ENCODE measurements around the gene EIF4EBP2. TPM values are rescaled to one million over a fixed set of nuclear protein-coding genes. Genes with fewer than 3 reads are reported as not detected.

The EIF4EBP2 gene
- total and polyA plus RNA-seq, 2 of the 13 experiments (the other 11 are each of a cell fraction or from before 2014, with no cell fraction given) = 16.9 to 22.0 TPM

DNA sequence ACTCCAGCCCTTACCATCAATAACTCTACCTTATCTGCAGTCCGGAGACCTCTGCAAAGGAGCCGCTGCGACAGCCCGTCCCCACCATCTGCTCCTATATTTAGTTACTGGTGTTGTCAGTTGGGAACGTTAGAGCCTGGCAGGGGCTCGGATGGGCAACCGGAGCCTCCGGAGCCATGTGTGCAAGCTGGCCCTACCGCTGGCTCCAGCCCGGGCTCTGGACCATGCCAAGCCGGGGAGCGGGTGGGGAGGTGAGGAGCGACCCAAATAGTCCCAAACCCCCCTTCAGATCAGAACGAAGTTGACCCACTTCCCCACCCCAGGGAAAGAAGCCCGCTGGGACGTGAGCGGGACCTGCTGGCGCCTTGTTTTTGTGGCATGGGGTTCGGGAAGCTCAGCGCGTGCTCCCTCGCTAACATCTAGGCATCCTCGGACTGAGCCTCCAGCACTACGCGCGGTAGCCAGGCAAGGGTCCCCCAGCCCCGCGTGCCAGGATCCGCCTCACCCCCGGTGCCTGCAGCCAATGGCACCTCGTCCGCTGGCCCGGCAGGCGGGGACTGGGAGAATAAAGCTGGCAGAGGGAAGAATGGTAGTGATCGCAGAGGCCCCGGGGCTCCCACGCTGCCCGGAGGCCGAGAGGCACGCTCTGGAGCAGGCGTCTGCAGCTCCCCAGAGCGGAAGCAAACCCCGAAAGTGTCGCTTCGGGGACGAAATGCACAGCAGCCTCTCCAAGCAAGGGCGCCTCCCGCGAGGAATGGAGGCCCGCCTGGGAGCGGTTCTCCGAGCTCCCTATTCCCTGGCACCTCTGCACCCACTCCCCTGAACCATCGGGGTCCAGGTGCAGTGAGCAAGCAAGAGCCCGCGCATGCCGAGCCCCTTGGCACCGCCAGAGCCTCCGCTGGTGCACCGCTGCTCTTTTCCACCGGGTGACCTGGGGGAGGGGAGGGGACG is 22.2 kb upstream of the EIF4EBP2 start (continued):
- no peak for TF ChIP-seq ZNF672 (CRISPR knock-in tag; IDR thresholded peaks at IDR 0.05)
- TF ChIP-seq POLR2AphosphoS2 (IDR thresholded peaks at IDR 0.05; ENCODE audit: low read depth, low read length) = no peak
- no peak for TF ChIP-seq SMAD1 (CRISPR knock-in tag; IDR thresholded peaks at IDR 0.05; ENCODE audit: borderline replicate concordance, low read depth)
- TF ChIP-seq, protein P1, sequence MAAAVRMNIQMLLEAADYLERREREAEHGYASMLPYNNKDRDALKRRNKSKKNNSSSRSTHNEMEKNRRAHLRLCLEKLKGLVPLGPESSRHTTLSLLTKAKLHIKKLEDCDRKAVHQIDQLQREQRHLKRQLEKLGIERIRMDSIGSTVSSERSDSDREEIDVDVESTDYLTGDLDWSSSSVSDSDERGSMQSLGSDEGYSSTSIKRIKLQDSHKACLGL (CRISPR knock-in tag; IDR thresholded peaks at IDR 0.05) = 0 out of 2 replicates have a peak, but pooled peaks have one; percentile 68
- TF ChIP-seq, protein P2, sequence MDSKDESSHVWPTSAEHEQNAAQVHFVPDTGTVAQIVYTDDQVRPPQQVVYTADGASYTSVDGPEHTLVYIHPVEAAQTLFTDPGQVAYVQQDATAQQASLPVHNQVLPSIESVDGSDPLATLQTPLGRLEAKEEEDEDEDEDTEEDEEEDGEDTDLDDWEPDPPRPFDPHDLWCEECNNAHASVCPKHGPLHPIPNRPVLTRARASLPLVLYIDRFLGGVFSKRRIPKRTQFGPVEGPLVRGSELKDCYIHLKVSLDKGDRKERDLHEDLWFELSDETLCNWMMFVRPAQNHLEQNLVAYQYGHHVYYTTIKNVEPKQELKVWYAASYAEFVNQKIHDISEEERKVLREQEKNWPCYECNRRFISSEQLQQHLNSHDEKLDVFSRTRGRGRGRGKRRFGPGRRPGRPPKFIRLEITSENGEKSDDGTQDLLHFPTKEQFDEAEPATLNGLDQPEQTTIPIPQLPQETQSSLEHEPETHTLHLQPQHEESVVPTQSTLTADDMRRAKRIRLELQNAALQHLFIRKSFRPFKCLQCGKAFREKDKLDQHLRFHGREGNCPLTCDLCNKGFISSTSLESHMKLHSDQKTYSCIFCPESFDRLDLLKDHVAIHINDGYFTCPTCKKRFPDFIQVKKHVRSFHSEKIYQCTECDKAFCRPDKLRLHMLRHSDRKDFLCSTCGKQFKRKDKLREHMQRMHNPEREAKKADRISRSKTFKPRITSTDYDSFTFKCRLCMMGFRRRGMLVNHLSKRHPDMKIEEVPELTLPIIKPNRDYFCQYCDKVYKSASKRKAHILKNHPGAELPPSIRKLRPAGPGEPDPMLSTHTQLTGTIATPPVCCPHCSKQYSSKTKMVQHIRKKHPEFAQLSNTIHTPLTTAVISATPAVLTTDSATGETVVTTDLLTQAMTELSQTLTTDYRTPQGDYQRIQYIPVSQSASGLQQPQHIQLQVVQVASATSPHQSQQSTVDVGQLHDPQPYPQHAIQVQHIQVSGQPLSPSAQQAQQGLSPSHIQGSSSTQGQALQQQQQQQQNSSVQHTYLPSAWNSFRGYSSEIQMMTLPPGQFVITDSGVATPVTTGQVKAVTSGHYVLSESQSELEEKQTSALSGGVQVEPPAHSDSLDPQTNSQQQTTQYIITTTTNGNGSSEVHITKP (CRISPR knock-in tag; IDR thresholded peaks at IDR 0.05; ENCODE audit: low read depth) = no peak
- 0 out of 2 replicates have a peak, but pooled peaks have one; percentile 44 for TF ChIP-seq ZNF543 (CRISPR knock-in tag; IDR thresholded peaks at IDR 0.05)
- no peak for TF ChIP-seq ZFP36L1 (CRISPR knock-in tag; IDR thresholded peaks at IDR 0.05)
- TF ChIP-seq, protein P3, sequence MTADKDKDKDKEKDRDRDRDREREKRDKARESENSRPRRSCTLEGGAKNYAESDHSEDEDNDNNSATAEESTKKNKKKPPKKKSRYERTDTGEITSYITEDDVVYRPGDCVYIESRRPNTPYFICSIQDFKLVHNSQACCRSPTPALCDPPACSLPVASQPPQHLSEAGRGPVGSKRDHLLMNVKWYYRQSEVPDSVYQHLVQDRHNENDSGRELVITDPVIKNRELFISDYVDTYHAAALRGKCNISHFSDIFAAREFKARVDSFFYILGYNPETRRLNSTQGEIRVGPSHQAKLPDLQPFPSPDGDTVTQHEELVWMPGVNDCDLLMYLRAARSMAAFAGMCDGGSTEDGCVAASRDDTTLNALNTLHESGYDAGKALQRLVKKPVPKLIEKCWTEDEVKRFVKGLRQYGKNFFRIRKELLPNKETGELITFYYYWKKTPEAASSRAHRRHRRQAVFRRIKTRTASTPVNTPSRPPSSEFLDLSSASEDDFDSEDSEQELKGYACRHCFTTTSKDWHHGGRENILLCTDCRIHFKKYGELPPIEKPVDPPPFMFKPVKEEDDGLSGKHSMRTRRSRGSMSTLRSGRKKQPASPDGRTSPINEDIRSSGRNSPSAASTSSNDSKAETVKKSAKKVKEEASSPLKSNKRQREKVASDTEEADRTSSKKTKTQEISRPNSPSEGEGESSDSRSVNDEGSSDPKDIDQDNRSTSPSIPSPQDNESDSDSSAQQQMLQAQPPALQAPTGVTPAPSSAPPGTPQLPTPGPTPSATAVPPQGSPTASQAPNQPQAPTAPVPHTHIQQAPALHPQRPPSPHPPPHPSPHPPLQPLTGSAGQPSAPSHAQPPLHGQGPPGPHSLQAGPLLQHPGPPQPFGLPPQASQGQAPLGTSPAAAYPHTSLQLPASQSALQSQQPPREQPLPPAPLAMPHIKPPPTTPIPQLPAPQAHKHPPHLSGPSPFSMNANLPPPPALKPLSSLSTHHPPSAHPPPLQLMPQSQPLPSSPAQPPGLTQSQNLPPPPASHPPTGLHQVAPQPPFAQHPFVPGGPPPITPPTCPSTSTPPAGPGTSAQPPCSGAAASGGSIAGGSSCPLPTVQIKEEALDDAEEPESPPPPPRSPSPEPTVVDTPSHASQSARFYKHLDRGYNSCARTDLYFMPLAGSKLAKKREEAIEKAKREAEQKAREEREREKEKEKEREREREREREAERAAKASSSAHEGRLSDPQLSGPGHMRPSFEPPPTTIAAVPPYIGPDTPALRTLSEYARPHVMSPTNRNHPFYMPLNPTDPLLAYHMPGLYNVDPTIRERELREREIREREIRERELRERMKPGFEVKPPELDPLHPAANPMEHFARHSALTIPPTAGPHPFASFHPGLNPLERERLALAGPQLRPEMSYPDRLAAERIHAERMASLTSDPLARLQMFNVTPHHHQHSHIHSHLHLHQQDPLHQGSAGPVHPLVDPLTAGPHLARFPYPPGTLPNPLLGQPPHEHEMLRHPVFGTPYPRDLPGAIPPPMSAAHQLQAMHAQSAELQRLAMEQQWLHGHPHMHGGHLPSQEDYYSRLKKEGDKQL (CRISPR knock-in tag; IDR thresholded peaks at IDR 0.05; ENCODE audit: low read depth) = no peak
- no peak for TF ChIP-seq ZZZ3 (CRISPR knock-in tag; IDR thresholded peaks at IDR 0.05; ENCODE audit: borderline replicate concordance)
- TF ChIP-seq ZNF598 (CRISPR knock-in tag; IDR thresholded peaks at IDR 0.05; ENCODE audit: borderline replicate concordance) = peak; percentile 64; the same call in 1 of the 2 replicates
- TF ChIP-seq, protein P4, sequence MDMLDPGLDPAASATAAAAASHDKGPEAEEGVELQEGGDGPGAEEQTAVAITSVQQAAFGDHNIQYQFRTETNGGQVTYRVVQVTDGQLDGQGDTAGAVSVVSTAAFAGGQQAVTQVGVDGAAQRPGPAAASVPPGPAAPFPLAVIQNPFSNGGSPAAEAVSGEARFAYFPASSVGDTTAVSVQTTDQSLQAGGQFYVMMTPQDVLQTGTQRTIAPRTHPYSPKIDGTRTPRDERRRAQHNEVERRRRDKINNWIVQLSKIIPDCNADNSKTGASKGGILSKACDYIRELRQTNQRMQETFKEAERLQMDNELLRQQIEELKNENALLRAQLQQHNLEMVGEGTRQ (IDR thresholded peaks at IDR 0.05; ENCODE audit: low read depth, low read length) = no peak
- TF ChIP-seq, protein P4 (CRISPR knock-in tag; IDR thresholded peaks at IDR 0.05; ENCODE audit: borderline replicate concordance) = no peak
- TF ChIP-seq SOX6 (IDR thresholded peaks at IDR 0.05) = no peak
- TF ChIP-seq SOX6 (CRISPR knock-in tag; IDR thresholded peaks at IDR 0.05) = no peak; the same call in 1 of the 2 replicates
- TF ChIP-seq, protein P5, sequence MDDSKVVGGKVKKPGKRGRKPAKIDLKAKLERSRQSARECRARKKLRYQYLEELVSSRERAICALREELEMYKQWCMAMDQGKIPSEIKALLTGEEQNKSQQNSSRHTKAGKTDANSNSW (CRISPR knock-in tag; IDR thresholded peaks at IDR 0.05; ENCODE audit: borderline replicate concordance) = no peak
- no peak for TF ChIP-seq U2AF2 (IDR thresholded peaks at IDR 0.05; ENCODE audit: low read depth, low read length)
